Smooth muscle cell (in vitro differentiated cells): ENCODE data around the gene KIRREL1. TPM values are rescaled to one million over a fixed set of nuclear protein-coding genes. Genes with fewer than 3 reads are reported as not detected.
A peak's percentile ranks its signal among the peaks of the same experiment; 100 is the strongest.
"Not testable (repeated sequence)": the region's sequence is repeated elsewhere in the genome, so short reads cannot be mapped to it uniquely, and the experiment has no call there.

Source experiments
- DNase-seq: peaks from one replicate; lab custom pipeline; 2025; ENCODE audit not compliant: unreplicated experiment; lab: John Stamatoyannopoulos, UW
- H2AFZ ChIP-seq: fragments of 200-600 bp; sonication (generic); 2 replicates; pipeline ENCODE4 v1.6.0; 2016; ENCODE audit warnings: antibody characterized with exemption, low read depth, mild to moderate bottlenecking
- H3F3A ChIP-seq: fragments of 200-600 bp; sonication (generic); 2 replicates; pipeline ENCODE4 v1.6.0; 2017; ENCODE audit warnings: antibody characterized with exemption, low read depth
- H3K27ac ChIP-seq: fragments of 200-600 bp; sonication (generic); 2 replicates; pipeline ENCODE4 v1.5.1; 2016; ENCODE audit warnings: low read depth, mild to moderate bottlenecking
- H3K27me3 ChIP-seq: fragments of 200-600 bp; sonication (generic); 2 replicates; pipeline ENCODE4 v1.6.1; 2016; ENCODE audit warnings: low read depth, mild to moderate bottlenecking
- H3K36me3 ChIP-seq: fragments of 200-600 bp; sonication (generic); 2 replicates; pipeline ENCODE4 v1.5.1; 2016; ENCODE audit warnings: low read depth
- H3K4me1 ChIP-seq: fragments of 200-600 bp; sonication (generic); 2 replicates; pipeline ENCODE4 v1.5.1; 2016; ENCODE audit warnings: low read depth
- H3K4me2 ChIP-seq: fragments of 200-600 bp; sonication (generic); 2 replicates; pipeline ENCODE4 v1.6.0; 2016; ENCODE audit warnings: mild to moderate bottlenecking
- H3K4me3 ChIP-seq: fragments of 200-600 bp; sonication (generic); 2 replicates; pipeline ENCODE4 v1.5.1; 2016; ENCODE audit warnings: mild to moderate bottlenecking
- H3K79me2 ChIP-seq: fragments of 200-600 bp; sonication (generic); 2 replicates; pipeline ENCODE4 v1.6.0; 2016; ENCODE audit warnings: low read depth, mild to moderate bottlenecking
- H3K9ac ChIP-seq: fragments of 200-600 bp; sonication (generic); 2 replicates; pipeline ENCODE4 v1.6.0; 2016; ENCODE audit warnings: low read depth
- H3K9me3 ChIP-seq: fragments of 200-600 bp; sonication (generic); replicated peaks from 2 replicates; pipeline ENCODE4 v1.5.1; 2016; ENCODE audit warnings: low read depth
- H4K20me1 ChIP-seq: fragments of 200-600 bp; sonication (generic); 2 replicates; pipeline ENCODE4 v1.6.0; 2016; ENCODE audit warnings: low read depth
- CTCF ChIP-seq: fragments of 200-600 bp; sonication (generic); IDR thresholded peaks from 2 replicates; pipeline ENCODE4 v1.5.1; 2017; ENCODE audit warnings: borderline replicate concordance, mild to moderate bottlenecking, antibody characterized with exemption; ENCODE audit not compliant: insufficient read depth, poor library complexity, severe bottlenecking
- WGBS: methylation state at CpG from one replicate; pipeline ENCODE4 v1.1.7; 2016; ENCODE audit warnings: low lambda C conversion rate; 5-methylcytosine and 5-hydroxymethylcytosine counted together
- polyA plus RNA-seq: library from polyadenylated mRNA; unstranded; fragments of >200 nt; fragmentation: Nextera tagmentation; extraction: Ambion mirVana; gene quantifications from 2 replicates; pipeline ENCODE4 v1.2.1, GENCODE V29; 2016
- total RNA-seq: library from RNA; depleted of rRNA; stranded (reverse); fragments of >200 nt; gene quantifications from 2 replicates; pipeline ENCODE4 v1.2.3, GENCODE V29; 2014

KIRREL1 gene
- total and polyA plus RNA-seq, 2 experiments from 2014 or later, result 40.9 to 58.4 TPM

GRCh38 chr1:158124034-158124433, 130.6 kb downstream of the KIRREL1 start:
- H4K20me1 ChIP-seq, result no peaks in the 10 kb centered on the region
- DNase-seq, result no peak
- H3K9ac ChIP-seq, result no peak overlapping the region
- no peak overlapping the region for H2AFZ ChIP-seq
- H3K4me2 ChIP-seq, result no peak overlapping the region
- no peaks in the 10 kb centered on the region for H3K79me2 ChIP-seq
- H3K9me3 ChIP-seq, result no peaks in the 10 kb centered on the region
- no peak overlapping the region for H3K27ac ChIP-seq
- H3K27me3 ChIP-seq, result peaks cover 5% of the 10 kb centered on the region
- H3F3A ChIP-seq, result no peaks in the 10 kb centered on the region
- H3K4me3 ChIP-seq, result no peak overlapping the region
- H3K4me1 ChIP-seq, result peaks cover 5% of the 10 kb centered on the region
- H3K36me3 ChIP-seq, result no peaks in the 10 kb centered on the region
- 74% methylated on average over 2 of the region's 2 CpGs for WGBS
- no peak for TF ChIP-seq CTCF

GRCh38 chr1:158124999-158125398, 131.6 kb downstream of the KIRREL1 start:
- Histone ChIP-seq H3K4me3 (no peak overlapping the region), H4K20me1 (no peaks in the 10 kb centered on the region), H3K27me3 (no peaks in the 10 kb centered on the region), H3K9ac (no peak overlapping the region), H3K27ac (no peak overlapping the region), H3K4me2 (no peak overlapping the region), H3K9me3 (no peaks in the 10 kb centered on the region), H3F3A (no peaks in the 10 kb centered on the region), H3K79me2 (no peaks in the 10 kb centered on the region), H3K4me1 (no peaks in the 10 kb centered on the region), H2AFZ (no peak overlapping the region), H3K36me3 (no peaks in the 10 kb centered on the region)
- WGBS, result 20% methylated on average over 4 of the region's 4 CpGs
- DNase-seq, result peak; percentile 17
- peak; percentile 93 for TF ChIP-seq CTCF

GRCh38 chr1:158126425-158126824, 133.0 kb downstream of the KIRREL1 start:
- no peak for DNase-seq
- Histone ChIP-seq H3K36me3 (no peaks in the 10 kb centered on the region), H3K27me3 (no peaks in the 10 kb centered on the region), H3K27ac (no peak overlapping the region), H3K4me2 (no peak overlapping the region), H3K79me2 (no peaks in the 10 kb centered on the region), H3K9ac (no peak overlapping the region), H3K4me1 (no peaks in the 10 kb centered on the region), H3K9me3 (no peaks in the 10 kb centered on the region), H2AFZ (no peak overlapping the region), H3F3A (no peaks in the 10 kb centered on the region), H4K20me1 (no peaks in the 10 kb centered on the region), H3K4me3 (no peak overlapping the region)
- TF ChIP-seq CTCF, result no peak
- WGBS, result 100% methylated on average over 2 of the region's 2 CpGs

- 92% methylated on average over 8 of the region's 8 CpGs for WGBS
- H3K79me2 ChIP-seq, H3K9ac ChIP-seq, H3F3A ChIP-seq, H3K4me3 ChIP-seq, H3K36me3 ChIP-seq, H2AFZ ChIP-seq, H3K27ac ChIP-seq, H3K9me3 ChIP-seq, H4K20me1 ChIP-seq, H3K4me2 ChIP-seq, H3K27me3 ChIP-seq, DNase-seq, H3K4me1 ChIP-seq: not testable (repeated sequence)
Measured at GRCh38 chr1:158128531-158128930, 135.1 kb downstream of the KIRREL1 start.
